Measurements from ENCODE around the gene ARL6IP6. TPM values are rescaled to one million over a fixed set of nuclear protein-coding genes. Genes with fewer than 3 reads are reported as not detected.

ARL6IP6 gene
- total and polyA plus RNA-seq, 2 of the 13 experiments (the other 11 are each of a cell fraction or from before 2014, with no cell fraction given): 45.0 to 65.9 TPM

GRCh38 chr2:152718076-152718908, at the start of gene ARL6IP6 (continued):
- no peak for TF ChIP-seq CENPX (CRISPR knock-in tag; IDR thresholded peaks at IDR 0.05)
- no peak for TF ChIP-seq ZNF644 (CRISPR knock-in tag; IDR thresholded peaks at IDR 0.05; ENCODE audit: low read depth)
- TF ChIP-seq ZNF577 (CRISPR knock-in tag; IDR thresholded peaks at IDR 0.05; ENCODE audit: borderline replicate concordance, low read depth): no peak
- TF ChIP-seq PRPF4 (IDR thresholded peaks at IDR 0.05; ENCODE audit: low read depth, low read length, poor library complexity, severe bottlenecking): no peak
- TF ChIP-seq ZNF530 (CRISPR knock-in tag; IDR thresholded peaks at IDR 0.05; ENCODE audit: low read depth): no peak
- TF ChIP-seq ZNF143 (CRISPR knock-in tag; IDR thresholded peaks at IDR 0.05): no peak
- TF ChIP-seq ZKSCAN5 (CRISPR knock-in tag; IDR thresholded peaks at IDR 0.05): no peak
- peak; percentile 88 for TF ChIP-seq NFYB (CRISPR knock-in tag; IDR thresholded peaks at IDR 0.05)
- TF ChIP-seq ZNF343 (CRISPR knock-in tag; IDR thresholded peaks at IDR 0.05): peak; percentile 29; the same call in 1 of the 2 replicates
- TF ChIP-seq REL (CRISPR knock-in tag; conservative IDR thresholded peaks at IDR 0.05): peak; percentile 90
- peak; percentile 74 for TF ChIP-seq ZNF142 (CRISPR knock-in tag; IDR thresholded peaks at IDR 0.05)
- TF ChIP-seq NFIB (CRISPR knock-in tag; IDR thresholded peaks at IDR 0.05; ENCODE audit: borderline replicate concordance): no peak
- TF ChIP-seq MIER3 (CRISPR knock-in tag; IDR thresholded peaks at IDR 0.05; ENCODE audit: borderline replicate concordance): no peak; the same call in 1 of the 2 replicates
- TF ChIP-seq ADNP (CRISPR knock-in tag; IDR thresholded peaks at IDR 0.05): no peak
- 0 out of 2 replicates have a peak, but pooled peaks have one; percentile 34 for TF ChIP-seq ZNF337 (CRISPR knock-in tag; IDR thresholded peaks at IDR 0.05; ENCODE audit: borderline replicate concordance, low read depth)
- TF ChIP-seq ZNF550 (CRISPR knock-in tag; IDR thresholded peaks at IDR 0.05; ENCODE audit: borderline replicate concordance): no peak; the same call in 1 of the 2 replicates
- TF ChIP-seq MTERF4 (CRISPR knock-in tag; IDR thresholded peaks at IDR 0.05): peak; percentile 89; the same call in 1 of the 2 replicates
- no peak for TF ChIP-seq RELA (CRISPR knock-in tag; IDR thresholded peaks at IDR 0.05)
- peak; percentile 70; the same call in 1 of the 2 replicates for TF ChIP-seq EED (CRISPR knock-in tag; IDR thresholded peaks at IDR 0.05)
- TF ChIP-seq SSRP1 (CRISPR knock-in tag; IDR thresholded peaks at IDR 0.05): no peak; the same call in 1 of the 2 replicates
- peak; percentile 98 for TF ChIP-seq ZNF558 (CRISPR knock-in tag; IDR thresholded peaks at IDR 0.05; ENCODE audit: borderline replicate concordance)
- TF ChIP-seq ZBTB14 (CRISPR knock-in tag; IDR thresholded peaks at IDR 0.05): peak; percentile 98
